Sigmoid colon (tissue), 7 donors: Measurements from ENCODE around the gene SPAG16. TPM values are rescaled to one million over a fixed set of nuclear protein-coding genes. Genes with fewer than 3 reads are reported as not detected.

Source experiments
- DNase-seq: peaks from one replicate; pipeline ENCODE4 v3.0.0-alpha.2; 2019
- H3K27ac ChIP-seq, 4 donors: fragments of 200-600 bp; sonication (generic); one replicate each; pipeline ENCODE4 v1.5.1; 2016 to 2019; ENCODE audit warnings: mild to moderate bottlenecking in 1 of 4
- H3K27me3 ChIP-seq, 3 donors: fragments of 200-600 bp; sonication (generic); one replicate each; pipeline ENCODE4 v1.5.1; 2019; ENCODE audit warnings: mild to moderate bottlenecking in 1 of 3
- H3K36me3 ChIP-seq, 4 donors: fragments of 200-600 bp; sonication (generic); one replicate each; pipeline ENCODE4 v1.5.1; 2016 to 2019
- H3K4me1 ChIP-seq, 4 donors: fragments of 200-600 bp; sonication (generic); one replicate each; pipeline ENCODE4 v1.5.1; 2017 to 2019
- H3K4me3 ChIP-seq, 4 donors: fragments of 200-600 bp; sonication (generic); one replicate each; pipeline ENCODE4 v1.5.1; 2017 to 2019; ENCODE audit warnings: mild to moderate bottlenecking in 2 of 4, moderate library complexity in 1 of 4
- H3K9me3 ChIP-seq, 4 donors: fragments of 200-600 bp in 3 of 4; sonication (generic) in 3 of 4; one replicate each; pipeline versions ENCODE4 v1.5.1 to v1.6.1; 2013 to 2019
- CTCF ChIP-seq, 4 experiments: fragments of 450-650 bp in 3 of 4; fragments of 200-600 bp in 1 of 4; IDR thresholded peaks; one replicate each; pipeline ENCODE4 v1.5.1; 2016 to 2019; ENCODE audit warnings: antibody characterized with exemption in 4 of 4, mild to moderate bottlenecking in 3 of 4, moderate library complexity in 2 of 4
- EP300 ChIP-seq, 4 donors: sonication (generic); formaldehyde crosslinking; IDR thresholded peaks; one replicate each; pipeline ENCODE4 v1.6.1; 2017; ENCODE audit warnings: antibody characterized with exemption in 4 of 4
- POLR2A ChIP-seq, 2 donors: fragments of 450-650 bp; IDR thresholded peaks; one replicate each; pipeline ENCODE4 v1.6.1; 2016; ENCODE audit warnings: antibody characterized with exemption in 2 of 2, mild to moderate bottlenecking in 2 of 2, moderate library complexity in 2 of 2
- POLR2AphosphoS5 ChIP-seq, 4 donors: sonication (generic); formaldehyde crosslinking; IDR thresholded peaks; one replicate each; pipeline ENCODE4 v1.6.1; 2017; ENCODE audit warnings: antibody characterized with exemption in 4 of 4
- WGBS, 2 donors: extraction: QIAGEN DNeasy Blood & Tissue Kit; methylation state at CpG; one replicate each; pipeline ENCODE4 v1.1.7; 2013; 5-methylcytosine and 5-hydroxymethylcytosine counted together
- intact Hi-C: fragments of 100-400 bp; cut with DNase I; formaldehyde crosslinking; loops from one replicate; pipeline ENCODE4 v1.15.1; 2023
- polyA plus RNA-seq, 3 donors: library from polyadenylated mRNA; stranded (reverse); fragments of 200-250 nt; gene quantifications; one replicate each; pipeline ENCODE4 v1.2.3, GENCODE V29; 2013
- total RNA-seq, 4 donors: library from RNA; depleted of rRNA; stranded (reverse); fragments of >200 nt; gene quantifications; one replicate each; pipeline ENCODE4 v1.1.0, GENCODE V29; 2016
- donor health status: healthy with polysubstance abuse.
- donor health status: Bipolar disorder and iron deficiency.
- donor health status: healthy.

Gene SPAG16
- total and polyA plus RNA-seq, 7 donors = 13.1 to 70.3 (median 36.0) TPM

DNA sequence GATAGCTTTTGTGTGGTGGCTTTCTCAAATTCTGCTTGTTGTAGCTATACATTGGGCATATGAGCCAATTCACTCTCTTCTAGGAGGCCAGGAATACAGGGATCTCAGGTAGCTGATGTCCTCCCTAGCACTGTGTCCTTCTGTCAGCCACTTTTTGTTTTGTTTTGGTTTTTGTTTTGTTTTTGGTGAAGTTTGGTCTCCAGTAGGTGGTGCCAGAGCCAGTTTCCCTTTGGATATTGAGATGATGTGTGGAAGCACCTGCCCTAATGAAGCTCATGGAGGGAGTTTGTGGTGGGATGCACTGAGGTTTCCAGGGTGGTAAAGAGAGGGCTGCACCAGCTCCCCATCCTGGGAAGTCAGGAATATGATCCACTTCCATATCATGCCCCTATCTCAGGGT lies 1026.1 kb downstream of the SPAG16 start:
- Histone ChIP-seq H3K27me3 (no peaks in the 10 kb centered on the region), H3K4me1 (no peaks in the 10 kb centered on the region), H3K36me3 (no peaks in the 10 kb centered on the region), H3K27ac (no peak overlapping the region), H3K4me3 (no peak overlapping the region), H3K9me3 (no peaks in the 10 kb centered on the region)
- no peak for TF ChIP-seq POLR2AphosphoS5 (IDR thresholded peaks at IDR 0.05)
- no peak for TF ChIP-seq POLR2A (IDR thresholded peaks at IDR 0.05)
- TF ChIP-seq CTCF (IDR thresholded peaks at IDR 0.05) = no peak
- TF ChIP-seq EP300 (IDR thresholded peaks at IDR 0.05) = no peak
- intact Hi-C loops = no loop called here
- no peak for DNase-seq

DNA sequence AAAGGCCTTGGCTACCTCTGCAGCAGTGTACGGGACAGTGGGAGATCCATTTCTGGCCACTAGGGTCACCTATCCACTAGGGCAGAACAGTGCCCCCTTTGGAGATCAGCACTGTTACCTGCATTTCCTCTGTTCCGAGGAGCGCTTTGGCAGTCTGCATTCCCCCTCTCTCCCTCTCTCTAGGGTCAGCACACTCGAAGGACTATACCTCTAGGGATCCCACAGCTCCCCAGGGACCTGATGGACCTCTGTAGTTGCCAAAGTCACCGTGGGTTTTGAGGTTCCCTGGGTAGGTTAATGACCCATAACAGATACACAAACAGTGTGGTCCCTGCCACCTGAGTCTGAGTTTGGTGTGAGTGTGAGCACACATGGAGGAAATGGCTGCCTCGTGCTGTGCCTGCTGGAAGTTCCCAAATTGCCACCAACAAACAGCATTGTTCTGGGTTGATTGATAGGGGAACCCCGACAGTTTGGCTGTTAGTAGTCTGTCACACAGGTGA lies 1026.8 kb downstream of the SPAG16 start:
- no peaks in the 10 kb centered on the region for H3K27me3 ChIP-seq
- H3K4me1 ChIP-seq = no peaks in the 10 kb centered on the region
- no peak for DNase-seq
- no peaks in the 10 kb centered on the region for H3K36me3 ChIP-seq
- no peak overlapping the region for H3K27ac ChIP-seq
- no peak overlapping the region for H3K4me3 ChIP-seq
- TF ChIP-seq POLR2A (IDR thresholded peaks at IDR 0.05) = no peak
- intact Hi-C loops = no loop called here
- WGBS, 2 donors = 63 to 75% methylated on average over 7 of the region's 7 CpGs
- H3K9me3 ChIP-seq = no peaks in the 10 kb centered on the region

DNA sequence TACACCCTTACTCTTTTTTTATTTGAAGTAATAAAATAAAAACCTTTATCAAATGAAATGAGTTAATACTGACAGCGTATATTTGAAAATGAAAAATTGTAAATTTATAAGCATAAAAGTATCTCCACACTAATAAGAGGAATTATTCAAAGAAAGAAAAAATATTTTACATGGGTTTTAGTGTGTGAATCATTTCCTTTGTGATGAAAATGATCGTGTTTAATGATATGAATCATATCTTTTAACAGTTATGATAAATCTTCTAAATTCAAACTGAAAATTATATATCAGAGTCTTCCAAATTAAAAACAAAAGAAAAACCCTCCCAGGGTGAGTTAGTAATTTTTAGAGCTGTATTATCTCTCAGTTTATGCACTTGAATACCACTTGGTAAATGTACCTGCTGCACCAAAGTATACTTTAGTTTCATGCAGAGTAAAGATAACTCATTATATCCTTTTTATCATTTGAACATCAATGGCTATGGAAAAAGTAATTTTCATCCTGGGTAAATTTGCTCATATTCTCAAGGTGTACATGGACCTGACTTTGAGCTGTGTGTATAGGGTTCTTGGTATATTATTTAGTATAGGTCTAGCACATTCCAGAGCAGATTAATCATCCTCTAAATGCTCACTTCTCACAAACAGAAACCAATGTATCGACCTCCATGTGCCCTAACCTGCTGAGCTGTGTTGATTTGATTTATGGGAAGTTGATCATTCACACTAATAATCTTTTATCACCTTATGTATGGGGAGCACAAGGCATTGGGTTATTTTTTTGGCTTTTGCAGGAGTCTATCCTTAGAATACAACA lies 1027.9 kb downstream of the SPAG16 start:
- TF ChIP-seq EP300 (IDR thresholded peaks at IDR 0.05) (no peak), POLR2A (IDR thresholded peaks at IDR 0.05) (no peak), CTCF (IDR thresholded peaks at IDR 0.05) (no peak)
- no peaks in the 10 kb centered on the region for H3K4me1 ChIP-seq
- H3K4me3 ChIP-seq = no peak overlapping the region
- intact Hi-C loops = no loop called here
- H3K9me3 ChIP-seq = no peaks in the 10 kb centered on the region
- no peaks in the 10 kb centered on the region for H3K36me3 ChIP-seq
- no peak for DNase-seq
- 38 to 65% methylated on average over 3 of the region's 3 CpGs for WGBS, 2 donors
- no peaks in the 10 kb centered on the region for H3K27me3 ChIP-seq
- no peak overlapping the region for H3K27ac ChIP-seq

GRCh38 chr2:214315324-214315723 lies 1031.1 kb downstream of the SPAG16 start:
- no peak for TF ChIP-seq POLR2A (IDR thresholded peaks at IDR 0.05)
- TF ChIP-seq CTCF (IDR thresholded peaks at IDR 0.05) = no peak
- TF ChIP-seq POLR2AphosphoS5 (IDR thresholded peaks at IDR 0.05) = no peak
- no peak for TF ChIP-seq EP300 (IDR thresholded peaks at IDR 0.05)
- Histone ChIP-seq H3K4me3 (no peak overlapping the region), H3K27ac (no peak overlapping the region), H3K36me3 (no peaks in the 10 kb centered on the region), H3K9me3 (no peaks in the 10 kb centered on the region), H3K4me1 (no peaks in the 10 kb centered on the region), H3K27me3 (no peaks in the 10 kb centered on the region)
- intact Hi-C loops = no loop called here
- 87 to 89% methylated on average over 3 of the region's 3 CpGs for WGBS, 2 donors
- no peak for DNase-seq

DNA sequence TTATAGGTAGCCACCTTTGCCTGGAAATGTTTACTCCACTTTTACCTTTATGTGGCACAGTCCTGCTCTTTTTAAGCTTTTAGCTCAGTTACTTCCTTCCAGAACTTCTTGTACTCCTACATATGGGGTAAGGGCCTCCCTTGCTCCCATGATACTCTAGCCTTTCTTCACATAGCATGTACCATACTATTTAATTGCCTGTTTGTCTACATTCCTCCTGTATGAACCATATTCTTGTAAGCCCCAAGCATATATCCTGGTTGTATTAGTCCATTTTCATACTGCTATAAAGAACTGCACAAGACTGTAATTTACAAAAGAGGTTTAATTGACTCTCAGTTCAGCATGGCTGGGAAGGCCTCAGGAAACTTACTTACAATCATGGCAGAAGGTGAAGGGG lies 1035.9 kb downstream of the SPAG16 start:
- H3K9me3 ChIP-seq = no peaks in the 10 kb centered on the region
- H3K36me3 ChIP-seq = no peaks in the 10 kb centered on the region
- H3K4me3 ChIP-seq = no peak overlapping the region
- H3K27me3 ChIP-seq = no peaks in the 10 kb centered on the region
- no peak overlapping the region for H3K27ac ChIP-seq
- intact Hi-C loops = no loop called here
- no peak for DNase-seq
- no peaks in the 10 kb centered on the region for H3K4me1 ChIP-seq
- no peak for TF ChIP-seq POLR2AphosphoS5 (IDR thresholded peaks at IDR 0.05)
- TF ChIP-seq EP300 (IDR thresholded peaks at IDR 0.05) = no peak
- TF ChIP-seq POLR2A (IDR thresholded peaks at IDR 0.05) = no peak
- TF ChIP-seq CTCF (IDR thresholded peaks at IDR 0.05) = no peak
